Hematopoietic multipotent progenitor cell treated with erythropoietin and hydrocortisone succinate and interleukin-3 and kit ligand, for 17 days (in vitro differentiated cells): ENCODE measurements around the gene NDUFC1.
"Not testable (repeated sequence)": the region's sequence is repeated elsewhere in the genome, so short reads cannot be mapped to it uniquely, and the experiment has no call there.

ENCODE experiments used
- DNase-seq: peaks from one replicate; pipeline ENCODE4 v3.0.0-alpha.2; 2015; ENCODE audit warnings: low spot score

NDUFC1 gene

GRCh38 chr4:139297001-139297410 lies 5.3 kb downstream of the NDUFC1 start:
- DNase-seq = no peak

DNA sequence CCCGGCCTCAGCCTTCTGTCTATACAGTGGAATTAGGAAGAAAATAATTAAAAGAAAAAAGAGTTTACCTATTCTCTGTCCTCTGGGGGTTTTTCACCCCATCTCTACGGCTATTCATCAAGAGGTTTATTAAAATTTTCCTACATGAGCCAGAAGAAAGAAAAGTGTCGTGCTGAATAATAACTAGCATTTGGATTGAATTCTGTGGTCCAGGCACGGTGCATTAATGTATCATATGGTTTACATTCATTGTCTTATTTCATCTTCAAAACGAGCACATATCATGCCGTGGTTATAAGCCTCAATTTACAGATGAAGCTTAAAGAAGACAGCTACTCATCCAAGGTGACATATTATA lies 6.4 kb downstream of the NDUFC1 start:
- DNase-seq = no peak

DNA sequence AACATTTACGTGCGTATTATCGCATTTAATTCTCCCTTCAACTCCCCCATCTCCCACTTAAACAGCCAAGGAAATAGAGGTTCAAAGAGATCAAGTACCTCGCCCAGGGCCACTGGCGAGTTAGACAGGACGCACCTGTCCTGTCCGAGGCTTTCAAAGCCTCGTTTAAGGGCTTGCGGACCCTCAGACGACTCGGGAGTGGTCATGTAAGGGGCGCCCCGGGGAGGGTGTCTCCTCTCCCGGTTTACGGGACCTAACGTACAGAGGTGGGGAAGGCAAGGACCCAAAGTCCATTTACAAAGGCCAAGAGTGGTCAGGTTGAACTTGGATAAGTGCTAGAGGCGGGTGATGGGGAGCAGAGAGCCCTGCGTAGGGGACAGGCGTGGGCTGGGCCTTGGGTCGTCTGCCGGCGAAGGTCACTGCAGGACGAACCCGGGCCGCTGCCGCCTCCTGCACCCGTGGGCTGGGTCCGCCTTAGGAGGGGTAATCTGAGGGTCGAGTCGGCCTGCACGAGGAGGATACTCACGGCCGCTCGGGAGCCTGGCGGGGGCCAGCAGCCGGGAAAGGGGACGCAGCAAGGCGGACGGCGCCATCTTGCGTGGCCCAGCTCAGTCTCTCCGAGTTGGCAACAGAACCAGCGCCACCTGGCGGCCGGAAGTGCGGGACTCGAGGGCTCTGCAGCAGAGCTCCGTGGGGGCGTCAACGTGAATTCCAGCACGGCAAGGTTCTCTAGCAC lies 6.9 kb downstream of the NDUFC1 start:
- peak; percentile 97 for DNase-seq

GRCh38 chr4:139286186-139286698 lies 16.0 kb downstream of the NDUFC1 start:
- no peak for DNase-seq

DNA sequence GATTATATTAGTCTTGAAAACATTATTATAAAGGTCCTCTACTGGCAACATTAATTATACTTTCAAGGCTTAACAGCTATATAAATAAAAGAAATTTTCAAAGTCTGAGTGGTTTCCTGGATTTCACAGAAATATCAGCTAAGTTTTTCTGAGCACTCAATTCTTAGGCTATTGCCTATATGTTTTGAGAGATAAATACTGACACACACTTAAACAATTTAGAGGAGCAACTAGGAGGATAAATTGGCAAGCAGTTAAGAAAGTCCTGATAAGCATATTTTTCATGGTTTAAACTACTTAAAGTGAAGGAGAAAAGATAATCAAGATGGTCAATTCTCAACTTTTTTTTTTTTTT lies 19.6 kb downstream of the NDUFC1 start:
- DNase-seq = no peak

DNA sequence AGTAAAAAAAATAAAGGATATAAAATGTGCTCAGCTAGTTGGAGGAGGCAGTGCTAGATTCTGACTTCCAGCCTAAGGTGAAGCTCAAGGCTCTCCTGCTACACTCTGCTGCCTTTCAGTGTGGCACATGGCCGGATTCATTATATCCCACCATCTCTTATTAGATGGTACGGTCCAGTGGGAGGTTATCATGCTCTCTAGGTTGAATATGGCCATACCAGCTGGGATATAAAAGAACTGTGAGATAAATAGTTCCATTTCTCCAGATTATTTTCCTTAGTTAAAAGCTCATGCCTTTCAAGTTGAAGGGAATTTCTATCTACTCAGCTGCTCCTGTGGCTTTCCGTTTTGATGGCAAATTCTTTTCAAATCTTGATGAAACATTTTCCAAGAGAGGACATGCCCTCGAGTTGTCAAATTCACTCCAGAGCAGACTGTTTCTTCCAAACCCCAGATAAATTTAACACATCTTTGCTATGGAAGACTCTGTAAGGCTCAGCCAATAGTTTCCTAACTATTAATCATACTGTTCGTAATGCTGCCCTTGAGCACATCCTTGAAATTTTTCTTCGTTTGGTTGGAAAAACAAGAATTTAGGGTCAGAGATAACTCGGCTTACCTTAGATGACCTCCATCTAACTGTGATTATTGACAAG lies 20.1 kb downstream of the NDUFC1 start:
- no peak for DNase-seq

DNA sequence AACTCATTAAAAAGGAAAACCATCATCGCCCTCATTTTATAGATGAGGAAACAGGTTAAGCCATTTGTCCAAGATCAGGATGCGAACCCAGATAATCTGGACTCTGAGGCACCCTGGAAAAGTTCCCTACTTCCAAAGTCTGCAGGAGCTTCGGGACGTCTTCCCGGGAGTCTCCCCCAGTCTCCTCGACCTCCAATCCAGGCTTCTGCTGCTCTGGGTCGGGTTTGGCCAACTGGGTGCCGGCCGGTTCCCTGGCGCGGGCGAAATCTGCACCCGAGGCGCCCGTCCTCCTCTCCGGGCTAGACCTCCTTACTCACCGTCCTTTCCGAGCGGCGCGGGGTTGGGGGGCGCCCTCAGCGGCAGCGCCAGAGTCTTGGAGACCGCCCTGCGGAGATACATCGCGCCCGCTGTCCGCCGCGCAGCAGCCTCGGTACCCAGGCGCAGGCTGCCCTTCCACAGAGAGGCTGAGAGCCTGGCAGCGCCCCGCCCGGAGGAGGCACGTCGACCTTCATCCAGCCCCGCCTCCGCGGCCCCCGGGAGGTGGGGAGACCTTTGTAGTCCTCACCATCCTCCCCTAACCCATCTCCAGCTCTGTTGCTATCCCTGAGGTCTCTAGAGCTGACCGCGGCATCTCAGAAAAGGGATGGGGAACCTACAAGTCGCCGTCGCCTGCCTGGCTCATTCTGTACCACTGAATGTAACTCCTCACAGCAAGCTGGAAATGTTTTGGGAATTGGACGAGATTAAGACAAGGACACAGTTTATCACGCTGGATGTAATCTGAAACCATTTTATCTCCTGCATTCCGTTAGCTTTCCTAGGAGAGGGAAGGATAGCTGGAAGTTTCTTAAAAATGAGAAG lies 22.3 kb downstream of the NDUFC1 start, which contains the start of gene MGARP:
TSS of gene MGARP (minus strand) at position 466 of the 861 bp plus-strand sequence. CDS start at position 399, 67 bp downstream.
- no peak for DNase-seq

- DNase-seq = no peak
Measured at GRCh38 chr4:139278912-139279759, 23.1 kb downstream of the NDUFC1 start.

GRCh38 chr4:139278485-139278884 lies 23.8 kb downstream of the NDUFC1 start:
- DNase-seq = no peak

DNA sequence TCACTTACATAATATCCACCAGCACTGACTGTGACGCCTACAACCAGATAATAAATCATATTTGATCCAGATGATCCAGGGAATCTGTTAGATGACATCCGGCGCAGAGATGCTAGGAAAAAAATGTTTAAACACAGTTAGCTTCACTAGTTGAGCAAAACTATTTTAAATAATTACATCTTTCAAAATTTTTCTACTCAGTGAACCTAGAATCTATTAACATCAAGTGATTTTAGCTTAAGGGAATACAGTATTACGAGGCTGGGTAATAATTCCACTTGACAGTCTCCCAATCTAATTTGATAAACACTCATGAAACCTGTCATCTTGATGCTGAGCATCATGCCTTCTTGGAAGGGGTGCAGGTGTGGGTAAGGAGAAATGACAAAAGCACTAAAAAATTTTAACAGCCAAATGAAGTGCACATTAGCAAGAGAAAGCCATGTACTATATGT lies 27.0 kb downstream of the NDUFC1 start:
- no peak for DNase-seq

- no peak for DNase-seq
Measured at GRCh38 chr4:139274790-139275189, 27.5 kb downstream of the NDUFC1 start.

DNA sequence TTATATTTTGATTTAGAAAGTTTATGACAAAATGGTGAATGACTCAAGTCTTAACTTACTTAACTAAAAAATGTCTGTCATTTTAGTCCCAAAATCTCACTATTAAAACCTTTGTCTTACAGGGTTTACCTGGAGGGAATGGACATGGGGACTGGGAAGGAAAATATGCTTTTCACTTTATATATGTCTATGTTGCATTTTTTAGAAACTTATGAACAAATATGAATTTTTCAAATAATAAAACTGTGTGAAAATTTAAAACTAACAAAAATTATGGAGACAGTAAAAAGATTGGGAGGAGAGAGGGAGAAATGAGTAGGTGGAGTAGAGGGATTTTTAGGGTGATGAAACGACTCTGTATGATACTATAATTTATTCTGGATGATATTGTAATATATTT lies 28.4 kb downstream of the NDUFC1 start:
- no peak for DNase-seq

GRCh38 chr4:139267301-139267700 lies 35.0 kb downstream of the NDUFC1 start:
- no peak for DNase-seq

GRCh38 chr4:139266583-139267257 lies 35.6 kb downstream of the NDUFC1 start:
- DNase-seq = no peak

- DNase-seq = peak; percentile 12
Measured at GRCh38 chr4:139266208-139266582, 36.1 kb downstream of the NDUFC1 start.

- no peak for DNase-seq
Measured at GRCh38 chr4:139265654-139266053, 36.6 kb downstream of the NDUFC1 start.

DNA sequence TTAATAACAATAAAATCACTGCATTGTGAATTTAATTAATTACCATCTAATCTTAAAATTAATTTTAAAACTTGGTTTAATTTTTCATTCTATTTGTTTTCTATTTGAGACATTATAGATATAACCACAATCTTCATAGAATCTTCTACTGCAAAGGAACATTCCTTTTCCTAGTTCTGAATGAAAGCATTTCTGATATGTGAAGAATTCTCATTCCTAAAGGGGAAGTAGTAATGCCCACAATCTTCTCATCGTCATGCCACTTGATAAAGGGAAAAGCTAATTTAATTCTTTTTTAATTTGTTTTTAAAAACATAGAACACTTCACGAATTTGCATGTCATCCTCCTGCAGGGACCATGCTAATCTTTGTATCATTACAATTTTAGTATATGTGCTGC lies 45.9 kb downstream of the NDUFC1 start:
- no peak for DNase-seq

- not testable (repeated sequence) for DNase-seq
Measured at GRCh38 chr4:139255581-139255980, 46.7 kb downstream of the NDUFC1 start.

GRCh38 chr4:139253713-139254112 lies 48.6 kb downstream of the NDUFC1 start:
- DNase-seq = no peak

GRCh38 chr4:139253046-139253445 lies 49.2 kb downstream of the NDUFC1 start:
- DNase-seq = no peak

GRCh38 chr4:139247700-139248238 lies 54.5 kb downstream of the NDUFC1 start:
- no peak for DNase-seq
